K562 (cell line): Measurements from ENCODE around the gene WDR46. TPM values are rescaled to one million over a fixed set of nuclear protein-coding genes. Genes with fewer than 3 reads are reported as not detected.
A peak's percentile ranks its signal among the peaks of the same experiment; 100 is the strongest.

ENCODE experiments used
- CBX5 ChIP-seq: IDR thresholded peaks from 2 replicates; pipeline ENCODE4 v1.6.1; 2014; ENCODE audit warnings: low read depth, borderline replicate concordance
- CCAR2 ChIP-seq: fragments of 200-400 bp; formaldehyde crosslinking; IDR thresholded peaks from 2 replicates; pipeline ENCODE4 v1.6.1; 2017; ENCODE audit warnings: mild to moderate bottlenecking, low read depth, low read length
- COPS2 ChIP-seq: fragments of 450-650 bp; conservative IDR thresholded peaks from 2 replicates; pipeline ENCODE4 v1.6.1; 2016; ENCODE audit warnings: mild to moderate bottlenecking, moderate library complexity
- CREB1 ChIP-seq, 2 experiments: sonication (generic) in 1 of 2; formaldehyde crosslinking in 1 of 2; IDR thresholded peaks; 2 replicates each; pipeline versions ENCODE4 v1.6.1 to v1.8.0; 2012 to 2022; ENCODE audit warnings: inconsistent platforms in 1 of 2, mild to moderate bottlenecking in 1 of 2, missing genetic modification reagents in 1 of 2, moderate library complexity in 1 of 2
- DACH1 ChIP-seq: fragments of 450-650 bp; IDR thresholded peaks from 2 replicates; pipeline ENCODE4 v1.6.1; 2018; ENCODE audit not compliant: partially characterized antibody
- DEAF1 ChIP-seq: fragments of 450-650 bp; formaldehyde crosslinking; IDR thresholded peaks from 2 replicates; pipeline ENCODE4 v1.4.0; 2020; ENCODE audit warnings: mild to moderate bottlenecking, moderate library complexity
- ETV1 ChIP-seq: fragments of 450-650 bp; conservative IDR thresholded peaks from 2 replicates; pipeline ENCODE4 v1.6.1; 2016; ENCODE audit warnings: missing genetic modification characterization, control low read depth, low read depth, missing compliant biosample characterization
- GTF2E2 ChIP-seq: fragments of 200-800 bp; sonication (Bioruptor generic); IDR thresholded peaks from 2 replicates; pipeline ENCODE4 v1.6.1; 2016; ENCODE audit warnings: missing genetic modification characterization, missing compliant biosample characterization
- L3MBTL2 ChIP-seq: fragments of 450-650 bp; IDR thresholded peaks from 2 replicates; pipeline ENCODE4 v1.6.1; 2016; ENCODE audit warnings: mild to moderate bottlenecking, moderate library complexity
- MBD2 ChIP-seq: sonication (generic); IDR thresholded peaks from 2 replicates; pipeline ENCODE4 v1.6.1; 2016; ENCODE audit warnings: low read depth, borderline replicate concordance
- POLR2AphosphoS2 ChIP-seq: IDR thresholded peaks from 2 replicates; pipeline ENCODE4 v1.6.1; 2012; ENCODE audit warnings: low read length, improper control_type of control experiment
- RHOXF2B ChIP-seq: fragments of 250-450 bp; sonication (Bioruptor Pico); conservative IDR thresholded peaks from 2 replicates; pipeline ENCODE4 v1.5.1; 2021
- SIX5 ChIP-seq, 2 experiments: IDR thresholded peaks; 2 replicates each; pipeline ENCODE4 v1.6.1; 2011; ENCODE audit warnings: low read length in 2 of 2, borderline replicate concordance in 1 of 2, low read depth in 1 of 2, mild to moderate bottlenecking in 1 of 2, moderate library complexity in 1 of 2; ENCODE audit not compliant: insufficient read depth in 1 of 2
- STAT5A ChIP-seq: IDR thresholded peaks from 2 replicates; pipeline ENCODE4 v1.6.1; 2012; ENCODE audit warnings: low read length, inconsistent platforms, borderline replicate concordance
- SUPT5H ChIP-seq: fragments of 450-650 bp; IDR thresholded peaks from 2 replicates; pipeline ENCODE4 v1.6.1; 2016
- THRAP3 ChIP-seq: fragments of 450-650 bp; IDR thresholded peaks from 2 replicates; pipeline ENCODE4 v1.6.1; 2016; ENCODE audit warnings: mild to moderate bottlenecking, inconsistent platforms, borderline replicate concordance
- XRCC4 ChIP-seq: IDR thresholded peaks from one replicate; pipeline ENCODE4 v1.6.1; 2011; ENCODE audit not compliant: insufficient read depth, insufficient read length; ENCODE audit errors: extremely low read depth
- ZKSCAN3 ChIP-seq: fragments of 250-450 bp; sonication (Bioruptor Pico); IDR thresholded peaks from 2 replicates; pipeline ENCODE4 v1.4.0; 2020
- ZNF12 ChIP-seq: sonication (generic); formaldehyde crosslinking; IDR thresholded peaks from 2 replicates; pipeline ENCODE4 v1.4.0; 2020; ENCODE audit warnings: mild to moderate bottlenecking, missing genetic modification reagents
- ZNF140 ChIP-seq: fragments of 250-450 bp; sonication (Bioruptor Pico); IDR thresholded peaks from 2 replicates; pipeline ENCODE4 v1.8.0; 2021; ENCODE audit warnings: moderate library complexity, mild to moderate bottlenecking, inconsistent platforms
- ZNF175 ChIP-seq: fragments of 200-800 bp; sonication (Bioruptor generic); IDR thresholded peaks from 2 replicates; pipeline ENCODE4 v1.6.1; 2016; ENCODE audit warnings: low read depth, mild to moderate bottlenecking, missing genetic modification characterization, missing compliant biosample characterization
- ZNF24 ChIP-seq: fragments of 450-650 bp; IDR thresholded peaks from 2 replicates; pipeline ENCODE4 v1.6.1; 2016
- ZNF253 ChIP-seq: fragments of 250-450 bp; sonication (Bioruptor Pico); conservative IDR thresholded peaks from 2 replicates; pipeline ENCODE4 v1.6.1; 2021; ENCODE audit warnings: mild to moderate bottlenecking
- ZNF445 ChIP-seq: fragments of 250-450 bp; sonication (Bioruptor Pico); IDR thresholded peaks from 2 replicates; pipeline ENCODE4 v1.4.0; 2020; ENCODE audit warnings: low read depth, mild to moderate bottlenecking, moderate library complexity
- polyA plus RNA-seq, 8 experiments: library from polyadenylated mRNA; depleted of rRNA in 4 of 8; stranded (reverse) in 5 of 8; unstranded in 3 of 8; fragments of >200 nt; fragmentation: Nextera tagmentation in 2 of 8; fragmentation: Illumina TruSeq in 1 of 8; extraction: Ambion mirVana in 2 of 8; extraction: Trizol in 1 of 8; gene quantifications; 2 replicates each; pipeline versions ENCODE4 v1.2.1 to v1.2.3, GENCODE V29; 2011 to 2014; ENCODE audit warnings: inconsistent platforms in 1 of 8, missing spikeins in 1 of 8
- total RNA-seq, 7 experiments: library from RNA; depleted of rRNA in 6 of 7; stranded (reverse); fragments of >200 nt in 6 of 7; fragmentation: Illumina TruSeq in 2 of 7; extraction: Trizol in 2 of 7; gene quantifications; 2 replicates each; pipeline versions ENCODE4 v1.2.1 to v1.2.3, GENCODE V29; 2011 to 2021; ENCODE audit warnings: low replicate concordance in 1 of 7
- TF ChIP-seq, protein P1 (sequence below): fragments of 450-650 bp; IDR thresholded peaks from 2 replicates; pipeline ENCODE4 v1.6.1; 2016; ENCODE audit warnings: antibody characterized with exemption
- TF ChIP-seq, protein P2 (sequence below): fragments of 450-650 bp; IDR thresholded peaks from 2 replicates; pipeline ENCODE4 v1.7.0; 2016; ENCODE audit warnings: borderline replicate concordance

Gene WDR46
- total and polyA plus RNA-seq, 9 of the 15 experiments (the other 6 are each of a cell fraction or from before 2014, with no cell fraction given): 8.9 to 146 (median 93.1) TPM

- TF ChIP-seq MBD2 (no peak), SUPT5H (peak; percentile 91), RHOXF2B (peak; percentile 83; the same call in 1 of the 2 replicates), ZNF253 (CRISPR knock-in tag) (peak; percentile 79), COPS2 (no peak), DACH1 (no peak), ZNF175 (CRISPR knock-in tag) (no peak), DEAF1 (no peak), XRCC4 (no peak), ZNF12 (CRISPR knock-in tag) (no peak; the same call in 1 of the 2 replicates), CREB1 (IDR thresholded peaks at IDR 0.05) (peak; percentile 70), CREB1 (CRISPR knock-in tag; IDR thresholded peaks at IDR 0.05) (peak; percentile 85), STAT5A (0 out of 2 replicates have a peak, but pooled peaks have one; percentile 42), ZNF445 (CRISPR knock-in tag) (peak; percentile 87), ZNF140 (CRISPR knock-in tag) (no peak), THRAP3 (no peak), SIX5 (IDR thresholded peaks at IDR 0.05; ENCODE audit: borderline replicate concordance in 1 of 2, insufficient read depth in 1 of 2, low read depth in 1 of 2, low read length in 2 of 2) (no peak), ETV1 (tag) (no peak; the same call in 1 of the 2 replicates), CBX5 (no peak), ZNF24 (peak; percentile 80), GTF2E2 (tag) (no peak), POLR2AphosphoS2 (peak; percentile 98), ZKSCAN3 (no peak), L3MBTL2 (peak; percentile 91), CCAR2 (no peak)
- TF ChIP-seq, protein P1, sequence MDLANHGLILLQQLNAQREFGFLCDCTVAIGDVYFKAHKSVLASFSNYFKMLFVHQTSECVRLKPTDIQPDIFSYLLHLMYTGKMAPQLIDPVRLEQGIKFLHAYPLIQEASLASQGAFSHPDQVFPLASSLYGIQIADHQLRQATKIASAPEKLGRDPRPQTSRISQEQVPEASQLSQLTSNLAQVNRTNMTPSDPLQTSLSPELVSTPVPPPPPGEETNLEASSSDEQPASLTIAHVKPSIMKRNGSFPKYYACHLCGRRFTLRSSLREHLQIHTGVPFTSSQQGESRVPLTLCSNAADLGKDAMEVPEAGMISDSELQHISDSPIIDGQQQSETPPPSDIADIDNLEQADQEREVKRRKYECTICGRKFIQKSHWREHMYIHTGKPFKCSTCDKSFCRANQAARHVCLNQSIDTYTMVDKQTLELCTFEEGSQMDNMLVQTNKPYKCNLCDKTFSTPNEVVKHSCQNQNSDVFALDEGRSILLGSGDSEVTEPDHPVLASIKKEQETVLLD: no peak
- TF ChIP-seq, protein P2, sequence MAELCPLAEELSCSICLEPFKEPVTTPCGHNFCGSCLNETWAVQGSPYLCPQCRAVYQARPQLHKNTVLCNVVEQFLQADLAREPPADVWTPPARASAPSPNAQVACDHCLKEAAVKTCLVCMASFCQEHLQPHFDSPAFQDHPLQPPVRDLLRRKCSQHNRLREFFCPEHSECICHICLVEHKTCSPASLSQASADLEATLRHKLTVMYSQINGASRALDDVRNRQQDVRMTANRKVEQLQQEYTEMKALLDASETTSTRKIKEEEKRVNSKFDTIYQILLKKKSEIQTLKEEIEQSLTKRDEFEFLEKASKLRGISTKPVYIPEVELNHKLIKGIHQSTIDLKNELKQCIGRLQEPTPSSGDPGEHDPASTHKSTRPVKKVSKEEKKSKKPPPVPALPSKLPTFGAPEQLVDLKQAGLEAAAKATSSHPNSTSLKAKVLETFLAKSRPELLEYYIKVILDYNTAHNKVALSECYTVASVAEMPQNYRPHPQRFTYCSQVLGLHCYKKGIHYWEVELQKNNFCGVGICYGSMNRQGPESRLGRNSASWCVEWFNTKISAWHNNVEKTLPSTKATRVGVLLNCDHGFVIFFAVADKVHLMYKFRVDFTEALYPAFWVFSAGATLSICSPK: no peak
Measured at GRCh38 chr6:33276864-33277662, 12.0 kb downstream of the WDR46 start, which contains the start of gene B3GALT4 (continued).
